Activated CD8-positive, alpha-beta memory T cell treated with anti-CD3 and anti-CD28 coated beads, Interleukin-2, amount 50 U/mL, for 48 hours (primary cell): ENCODE measurements around the gene DIDO1.

ENCODE experiments used
- DNase-seq: peaks from one replicate; pipeline ENCODE4 v3.0.0-alpha.2; 2020

The DIDO1 gene

GRCh38 chr20:62829231-62830230 is 96.8 kb downstream of the DIDO1 start:
- DNase-seq, result no peak

GRCh38 chr20:62828511-62829230 is 97.6 kb downstream of the DIDO1 start:
- no peak for DNase-seq

- no peak for DNase-seq
Observed at GRCh38 chr20:62828051-62828450, 98.3 kb downstream of the DIDO1 start.
